Measurements from ENCODE around the gene ABI3BP.

The ABI3BP gene

GRCh38 chr3:100702082-100702979, 290.9 kb downstream of the ABI3BP start:
- Histone ChIP-seq H3K9ac (ENCODE audit: low read length) (no peak overlapping the region), H3K27ac (ENCODE audit: low read depth, low read length) (no peak overlapping the region), H3K36me3 (ENCODE audit: insufficient read depth, low read length) (no peaks in the 10 kb centered on the region), H3K27me3 (ENCODE audit: control insufficient read depth in 1 of 2, insufficient read depth in 2 of 2, low read length in 2 of 2) (no peaks in the 10 kb centered on the region), H3K4me1 (ENCODE audit: insufficient read depth, low read length) (no peaks in the 10 kb centered on the region), H3K9me3 (ENCODE audit: low read length) (no peaks in the 10 kb centered on the region), H3K4me3 (ENCODE audit: low read depth in 1 of 2, low read length in 2 of 2) (no peak overlapping the region)

- Histone ChIP-seq H3K9ac (ENCODE audit: low read length) (no peak overlapping the region), H3K4me1 (ENCODE audit: insufficient read depth, low read length) (no peaks in the 10 kb centered on the region), H3K27ac (ENCODE audit: low read depth, low read length) (no peak overlapping the region), H3K4me3 (ENCODE audit: low read depth in 1 of 2, low read length in 2 of 2) (no peak overlapping the region), H3K36me3 (ENCODE audit: insufficient read depth, low read length) (no peaks in the 10 kb centered on the region), H3K27me3 (ENCODE audit: control insufficient read depth in 1 of 2, insufficient read depth in 2 of 2, low read length in 2 of 2) (no peaks in the 10 kb centered on the region), H3K9me3 (ENCODE audit: low read length) (no peaks in the 10 kb centered on the region)
These were observed 292.5 kb downstream of the ABI3BP start for GRCh38 chr3:100700708-100701107.

Measured in muscle layer of colon (tissue), 2 donors.